Bronchus fibroblast of lung (primary cell): Measurements from ENCODE around the gene SNAI1. TPM values are rescaled to one million over a fixed set of nuclear protein-coding genes. Genes with fewer than 3 reads are reported as not detected.

Source experiments
- total RNA-seq: library from RNA; depleted of rRNA; stranded (reverse); fragments of >200 nt; gene quantifications from 2 replicates; pipeline ENCODE4 v1.2.3, GENCODE V29; 2015

Gene SNAI1
- 1.6 and 2.5 TPM in 2 replicates for total RNA-seq

DNA sequence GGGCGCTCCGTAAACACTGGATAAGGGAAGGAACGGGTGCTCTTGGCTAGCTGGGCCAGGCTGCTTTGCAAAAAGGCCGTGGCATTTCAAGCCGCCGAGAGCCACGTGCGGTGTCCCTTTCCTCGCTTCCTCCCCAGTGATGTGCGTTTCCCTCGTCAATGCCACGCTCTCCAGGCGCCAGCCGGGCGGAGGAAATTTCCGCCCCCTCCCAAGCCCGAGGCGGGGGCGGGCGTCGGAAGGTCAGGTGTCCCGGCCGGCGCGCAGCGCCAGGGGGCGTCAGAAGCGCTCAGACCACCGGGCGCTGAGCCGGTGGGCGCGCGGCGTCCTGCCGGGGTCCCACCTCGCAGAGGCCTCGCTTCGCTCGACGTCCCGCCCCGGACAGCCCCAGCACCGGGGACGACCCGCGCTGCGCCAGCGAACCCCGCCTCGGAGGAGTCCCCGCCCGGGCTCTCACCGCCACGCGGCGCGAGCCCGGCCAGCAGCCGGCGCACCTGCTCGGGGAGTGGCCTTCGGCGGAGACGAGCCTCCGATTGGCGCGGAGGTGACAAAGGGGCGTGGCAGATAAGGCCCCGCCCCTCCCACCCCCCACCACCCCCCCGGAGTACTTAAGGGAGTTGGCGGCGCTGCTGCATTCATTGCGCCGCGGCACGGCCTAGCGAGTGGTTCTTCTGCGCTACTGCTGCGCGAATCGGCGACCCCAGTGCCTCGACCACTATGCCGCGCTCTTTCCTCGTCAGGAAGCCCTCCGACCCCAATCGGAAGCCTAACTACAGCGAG is at the start of gene SNAI1:
Gene SNAI1 (plus strand): TSS at position 635 of the 777 bp plus-strand sequence. CDS start 80 bp downstream, at position 715.

DNA sequence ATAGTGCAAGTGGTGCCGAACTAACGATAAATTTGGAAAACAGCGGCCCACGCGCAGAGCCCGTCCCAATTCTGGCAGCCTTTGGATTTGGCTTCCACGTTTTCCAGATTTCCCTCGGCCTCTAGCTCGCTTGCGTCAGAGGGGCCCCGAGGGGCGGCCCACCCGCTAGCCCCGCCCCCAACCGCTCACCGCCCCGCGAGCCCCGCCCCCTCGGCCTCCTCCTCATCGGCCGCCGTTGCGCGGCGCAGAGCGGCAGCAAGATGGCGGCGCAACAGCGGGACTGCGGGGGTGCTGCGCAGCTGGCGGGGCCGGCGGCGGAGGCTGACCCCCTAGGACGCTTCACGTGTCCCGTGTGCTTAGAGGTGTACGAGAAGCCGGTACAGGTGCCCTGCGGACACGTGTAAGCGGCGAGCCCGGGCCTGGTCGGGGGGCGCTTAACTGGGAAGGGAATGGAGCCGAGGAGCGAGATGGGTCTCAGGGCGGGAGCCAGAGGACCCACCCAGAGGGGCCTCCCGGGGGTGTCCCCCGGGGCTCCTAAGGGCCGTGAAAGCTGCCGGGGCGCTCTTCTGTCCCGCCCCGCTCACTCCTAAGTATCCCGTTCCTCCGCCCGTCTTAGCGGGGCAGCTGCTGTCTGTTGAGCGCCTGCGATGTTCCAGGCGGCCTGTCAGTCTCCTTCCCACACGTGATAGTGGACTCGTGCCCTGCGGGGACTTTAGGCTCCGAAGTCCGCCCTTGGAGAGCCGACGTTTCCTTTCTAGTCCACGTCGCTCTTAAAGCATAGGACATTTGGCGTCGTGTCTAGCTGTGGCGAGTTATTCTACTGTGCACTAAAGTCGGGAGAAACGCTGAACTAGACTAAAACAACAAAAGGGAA is 46.4 kb upstream of the SNAI1 start, which contains the start of gene RNF114:
Gene RNF114 (plus strand): TSS at position 245 of the 874 bp plus-strand sequence. CDS start 16 bp downstream, at position 261.

Other genes starting within 250 kb of the SNAI1 start
- 4.0 and 4.3 TPM in 2 replicates for gene SLC9A8, start 170.2 kb upstream of the SNAI1 start, total RNA-seq
- 3.0 TPM in 2 replicates for gene SPATA2, start 67.5 kb upstream of the SNAI1 start, total RNA-seq
- gene RNF114, start 46.6 kb upstream of the SNAI1 start, total RNA-seq, result 128 and 140 TPM in 2 replicates
- gene UBE2V1, start 130.2 kb downstream of the SNAI1 start, total RNA-seq, result 49.8 and 67.1 TPM in 2 replicates
- gene PEDS1, start 170.7 kb downstream of the SNAI1 start, total RNA-seq, result 31.8 and 33.0 TPM in 2 replicates
- 49.8 and 62.2 TPM in 2 replicates for gene CEBPB, start 207.8 kb downstream of the SNAI1 start, total RNA-seq